ENCODE data around the gene UBE4B. TPM values are rescaled to one million over a fixed set of nuclear protein-coding genes. Genes with fewer than 3 reads are reported as not detected.

Gene UBE4B
- total and polyA plus RNA-seq, 2 of the 13 experiments (the other 11 are each of a cell fraction or from before 2014, with no cell fraction given) = 15.2 to 24.8 TPM

- H3K27me3 ChIP-seq (ENCODE audit: control insufficient read depth in 1 of 2, insufficient read depth in 2 of 2, low read length in 2 of 2) = no peaks in the 10 kb centered on the region
- ChIA-PET POLR2A (no interaction called here), CTCF (ENCODE audit: low intra/inter-chr PET ratio, low total read pairs) (no interaction called here)
- no TSS peak for BruUV-seq (replicated peaks)
- no peak overlapping the region for H3K9ac ChIP-seq (ENCODE audit: insufficient read depth, low read depth, low read length)
- peaks cover 5% of the 10 kb centered on the region for H3K79me2 ChIP-seq (ENCODE audit: insufficient read depth, low read length)
- H3K9me3 ChIP-seq (ENCODE audit: low read length) = no peaks in the 10 kb centered on the region
- H4K20me1 ChIP-seq (ENCODE audit: insufficient read depth, low read length) = no peaks in the 10 kb centered on the region
- in situ Hi-C loops (cut with HindIII; ENCODE audit: extremely low pct_ligation_motif_present, low pct_unique_long_range_greater_than_20kb) = no loop called here
- DNase-seq (ENCODE audit: low spot score) (no peak), FAIRE-seq (no peak), ATAC-seq (no peak)
- H3K4me3 ChIP-seq (replicated peaks in 1 of 3; ENCODE audit: insufficient read depth in 1 of 3, low read depth in 2 of 3, low read length in 3 of 3) = no peak overlapping the region
- no peak overlapping the region for H2AFZ ChIP-seq (ENCODE audit: low read length)
- H3K4me1 ChIP-seq (ENCODE audit: insufficient read depth, low read length) = no peaks in the 10 kb centered on the region
- no peak overlapping the region for H3K27ac ChIP-seq (ENCODE audit: extremely low read length, insufficient read depth, low read length)
- no peak overlapping the region for H3K4me2 ChIP-seq (ENCODE audit: low read depth, low read length)
- TF ChIP-seq KLF16 (CRISPR knock-in tag; IDR thresholded peaks at IDR 0.05) (no peak), ZFP36L1 (CRISPR knock-in tag; IDR thresholded peaks at IDR 0.05) (no peak), CENPT (CRISPR knock-in tag; IDR thresholded peaks at IDR 0.05; ENCODE audit: low read depth) (no peak), ZNF75D (CRISPR knock-in tag; IDR thresholded peaks at IDR 0.05; ENCODE audit: borderline replicate concordance) (no peak), RBFOX2 (IDR thresholded peaks at IDR 0.05; ENCODE audit: low read depth, low read length) (no peak), ZFY (CRISPR knock-in tag; IDR thresholded peaks at IDR 0.05) (no peak)
- WGBS (ENCODE audit: low lambda C conversion rate) = 86% methylated on average over 5 of the region's 5 CpGs
- intact Hi-C loops (cut with micrococcal nuclease; ENCODE audit: unreplicated experiment) = no loop called here
- peaks cover 10 to 41% of the 10 kb centered on the region in 2 experiments for H3K36me3 ChIP-seq (replicated peaks in 1 of 2; ENCODE audit: control insufficient read depth in 1 of 2, insufficient read depth in 2 of 2, low read length in 2 of 2)
Measured at GRCh38 chr1:10074852-10075730, 42.3 kb downstream of the UBE4B start.

GRCh38 chr1:10075732-10076131 lies 43.0 kb downstream of the UBE4B start:
- intact Hi-C loops (cut with micrococcal nuclease; ENCODE audit: unreplicated experiment) = no loop called here
- TF ChIP-seq ZBTB4 (CRISPR knock-in tag; IDR thresholded peaks at IDR 0.05; ENCODE audit: borderline replicate concordance) (no peak), MAFG (CRISPR knock-in tag; IDR thresholded peaks at IDR 0.05) (no peak), ZNF234 (CRISPR knock-in tag; conservative IDR thresholded peaks at IDR 0.05) (no peak), ZNF207 (IDR thresholded peaks at IDR 0.05; ENCODE audit: borderline replicate concordance) (no peak), ZFP90 (CRISPR knock-in tag; IDR thresholded peaks at IDR 0.05; ENCODE audit: borderline replicate concordance) (no peak), HMG20B (CRISPR knock-in tag; conservative IDR thresholded peaks at IDR 0.05) (no peak), ARNT2 (CRISPR knock-in tag; IDR thresholded peaks at IDR 0.05; ENCODE audit: low read depth) (no peak), ZNF672 (CRISPR knock-in tag; IDR thresholded peaks at IDR 0.05) (no peak), IKZF1 (IDR thresholded peaks at IDR 0.05) (no peak), IKZF4 (CRISPR knock-in tag; IDR thresholded peaks at IDR 0.05; ENCODE audit: borderline replicate concordance, low read depth, not compliant biosample characterization) (no peak)

More at GRCh38 chr1:10075732-10076131, 43.0 kb downstream of the UBE4B start:
- no peaks in the 10 kb centered on the region for H4K20me1 ChIP-seq (ENCODE audit: insufficient read depth, low read length)
- H3K4me2 ChIP-seq (ENCODE audit: low read depth, low read length) = no peak overlapping the region
- ATAC-seq (no peak), FAIRE-seq (no peak), DNase-seq (ENCODE audit: low spot score) (no peak)
- in situ Hi-C loops (cut with HindIII; ENCODE audit: extremely low pct_ligation_motif_present, low pct_unique_long_range_greater_than_20kb) = no loop called here
- H3K27ac ChIP-seq (ENCODE audit: extremely low read length, insufficient read depth, low read length) = no peak overlapping the region
- no peak overlapping the region for H2AFZ ChIP-seq (ENCODE audit: low read length)
- 96% methylated on average over 9 of the region's 9 CpGs for WGBS (ENCODE audit: low lambda C conversion rate)
- no TSS peak for BruUV-seq (replicated peaks)
- H3K79me2 ChIP-seq (ENCODE audit: insufficient read depth, low read length) = peaks cover 5% of the 10 kb centered on the region
- no peak overlapping the region for H3K9ac ChIP-seq (ENCODE audit: insufficient read depth, low read depth, low read length)
- POLR2A ChIA-PET = no interaction called here
- H3K4me3 ChIP-seq (replicated peaks in 1 of 3; ENCODE audit: insufficient read depth in 1 of 3, low read depth in 2 of 3, low read length in 3 of 3) = no peak overlapping the region
- H3K9me3 ChIP-seq (ENCODE audit: low read length) = no peaks in the 10 kb centered on the region
- H3K36me3 ChIP-seq (replicated peaks in 1 of 2; ENCODE audit: control insufficient read depth in 1 of 2, insufficient read depth in 2 of 2, low read length in 2 of 2) = peaks cover 10 to 46% of the 10 kb centered on the region in 2 experiments
- CTCF ChIA-PET (ENCODE audit: low intra/inter-chr PET ratio, low total read pairs) = no interaction called here
- no peaks in the 10 kb centered on the region for H3K27me3 ChIP-seq (ENCODE audit: control insufficient read depth in 1 of 2, insufficient read depth in 2 of 2, low read length in 2 of 2)
- no peaks in the 10 kb centered on the region for H3K4me1 ChIP-seq (ENCODE audit: insufficient read depth, low read length)

Data from HepG2 (cell line).